Effector CD8-positive, alpha-beta T cell (primary cell): Measurements from ENCODE around the gene BMP5.

Experiments
- DNase-seq: peaks from one replicate; lab custom pipeline; 2025; lab: John Stamatoyannopoulos, UW

The BMP5 gene

GRCh38 chr6:55713436-55713835 lies 162.0 kb downstream of the BMP5 start:
- no peak for DNase-seq

GRCh38 chr6:55708711-55709110 lies 166.7 kb downstream of the BMP5 start:
- DNase-seq = no peak

- no peak for DNase-seq
Observed at GRCh38 chr6:55705451-55706440, 169.6 kb downstream of the BMP5 start.

GRCh38 chr6:55704421-55704820 lies 171.0 kb downstream of the BMP5 start:
- DNase-seq = no peak
